Measurements from ENCODE around the gene STK32C. TPM values are rescaled to one million over a fixed set of nuclear protein-coding genes. Genes with fewer than 3 reads are reported as not detected.

Gene STK32C
- total and polyA plus RNA-seq, 10 of the 15 experiments (the other 5 are each of a cell fraction or from before 2014, with no cell fraction given): 1.5 to 18.1 (median 6.4) TPM

DNA sequence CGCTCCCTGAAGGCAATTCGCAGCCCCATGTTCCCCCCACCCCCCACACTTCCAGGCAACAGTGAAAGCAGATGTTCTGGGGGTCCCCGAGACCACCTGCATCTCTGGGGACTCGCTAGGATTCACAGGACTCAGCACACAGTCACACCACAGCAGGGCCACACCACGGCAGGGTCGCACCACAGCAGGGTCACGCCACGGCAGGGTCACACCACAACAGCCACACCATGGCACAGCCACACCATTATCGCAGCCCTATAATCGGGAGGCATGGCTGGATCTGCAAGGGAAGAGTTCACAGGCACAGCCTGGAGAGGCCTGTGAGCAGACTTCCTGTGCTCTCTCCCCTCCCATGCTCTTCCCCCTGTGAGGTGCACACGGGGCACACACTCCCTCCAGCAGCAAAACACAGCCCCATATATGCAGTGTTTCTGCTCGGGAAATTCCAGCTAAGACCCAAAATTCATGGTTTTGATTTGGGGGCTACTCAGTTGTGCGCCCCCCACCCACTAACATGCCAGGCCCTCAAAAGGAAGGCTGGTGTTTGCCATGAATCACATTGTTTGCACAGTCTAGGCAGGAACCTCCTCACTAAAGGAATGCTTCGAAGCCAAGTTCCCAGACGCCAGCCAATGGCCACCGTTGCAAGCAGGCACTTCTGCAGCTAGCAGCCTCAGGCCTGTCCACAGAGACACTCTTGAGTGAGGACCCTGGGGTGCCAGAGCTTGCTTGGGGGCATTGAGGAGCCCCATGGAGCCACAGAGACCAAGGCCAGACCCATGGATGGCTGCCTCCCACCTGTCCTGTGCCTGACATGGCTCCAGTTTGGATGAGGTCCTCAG, 128.0 kb downstream of the STK32C start (continued):
- TF ChIP-seq HDGF (IDR thresholded peaks at IDR 0.05) (no peak), STAT3 (IDR thresholded peaks at IDR 0.05; ENCODE audit: low read depth, low read length) (no peak), ZNF24 (IDR thresholded peaks at IDR 0.05) (no peak), NFXL1 (IDR thresholded peaks at IDR 0.05; ENCODE audit: borderline replicate concordance) (no peak), HCFC1 (IDR thresholded peaks at IDR 0.05; ENCODE audit: low read length) (no peak), JUNB (IDR thresholded peaks at IDR 0.05) (no peak)
- TF ChIP-seq, protein P1, sequence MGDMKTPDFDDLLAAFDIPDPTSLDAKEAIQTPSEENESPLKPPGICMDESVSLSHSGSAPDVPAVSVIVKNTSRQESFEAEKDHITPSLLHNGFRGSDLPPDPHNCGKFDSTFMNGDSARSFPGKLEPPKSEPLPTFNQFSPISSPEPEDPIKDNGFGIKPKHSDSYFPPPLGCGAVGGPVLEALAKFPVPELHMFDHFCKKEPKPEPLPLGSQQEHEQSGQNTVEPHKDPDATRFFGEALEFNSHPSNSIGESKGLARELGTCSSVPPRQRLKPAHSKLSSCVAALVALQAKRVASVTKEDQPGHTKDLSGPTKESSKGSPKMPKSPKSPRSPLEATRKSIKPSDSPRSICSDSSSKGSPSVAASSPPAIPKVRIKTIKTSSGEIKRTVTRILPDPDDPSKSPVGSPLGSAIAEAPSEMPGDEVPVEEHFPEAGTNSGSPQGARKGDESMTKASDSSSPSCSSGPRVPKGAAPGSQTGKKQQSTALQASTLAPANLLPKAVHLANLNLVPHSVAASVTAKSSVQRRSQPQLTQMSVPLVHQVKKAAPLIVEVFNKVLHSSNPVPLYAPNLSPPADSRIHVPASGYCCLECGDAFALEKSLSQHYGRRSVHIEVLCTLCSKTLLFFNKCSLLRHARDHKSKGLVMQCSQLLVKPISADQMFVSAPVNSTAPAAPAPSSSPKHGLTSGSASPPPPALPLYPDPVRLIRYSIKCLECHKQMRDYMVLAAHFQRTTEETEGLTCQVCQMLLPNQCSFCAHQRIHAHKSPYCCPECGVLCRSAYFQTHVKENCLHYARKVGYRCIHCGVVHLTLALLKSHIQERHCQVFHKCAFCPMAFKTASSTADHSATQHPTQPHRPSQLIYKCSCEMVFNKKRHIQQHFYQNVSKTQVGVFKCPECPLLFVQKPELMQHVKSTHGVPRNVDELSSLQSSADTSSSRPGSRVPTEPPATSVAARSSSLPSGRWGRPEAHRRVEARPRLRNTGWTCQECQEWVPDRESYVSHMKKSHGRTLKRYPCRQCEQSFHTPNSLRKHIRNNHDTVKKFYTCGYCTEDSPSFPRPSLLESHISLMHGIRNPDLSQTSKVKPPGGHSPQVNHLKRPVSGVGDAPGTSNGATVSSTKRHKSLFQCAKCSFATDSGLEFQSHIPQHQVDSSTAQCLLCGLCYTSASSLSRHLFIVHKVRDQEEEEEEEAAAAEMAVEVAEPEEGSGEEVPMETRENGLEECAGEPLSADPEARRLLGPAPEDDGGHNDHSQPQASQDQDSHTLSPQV (IDR thresholded peaks at IDR 0.05): no peak
- TF ChIP-seq, protein P2, sequence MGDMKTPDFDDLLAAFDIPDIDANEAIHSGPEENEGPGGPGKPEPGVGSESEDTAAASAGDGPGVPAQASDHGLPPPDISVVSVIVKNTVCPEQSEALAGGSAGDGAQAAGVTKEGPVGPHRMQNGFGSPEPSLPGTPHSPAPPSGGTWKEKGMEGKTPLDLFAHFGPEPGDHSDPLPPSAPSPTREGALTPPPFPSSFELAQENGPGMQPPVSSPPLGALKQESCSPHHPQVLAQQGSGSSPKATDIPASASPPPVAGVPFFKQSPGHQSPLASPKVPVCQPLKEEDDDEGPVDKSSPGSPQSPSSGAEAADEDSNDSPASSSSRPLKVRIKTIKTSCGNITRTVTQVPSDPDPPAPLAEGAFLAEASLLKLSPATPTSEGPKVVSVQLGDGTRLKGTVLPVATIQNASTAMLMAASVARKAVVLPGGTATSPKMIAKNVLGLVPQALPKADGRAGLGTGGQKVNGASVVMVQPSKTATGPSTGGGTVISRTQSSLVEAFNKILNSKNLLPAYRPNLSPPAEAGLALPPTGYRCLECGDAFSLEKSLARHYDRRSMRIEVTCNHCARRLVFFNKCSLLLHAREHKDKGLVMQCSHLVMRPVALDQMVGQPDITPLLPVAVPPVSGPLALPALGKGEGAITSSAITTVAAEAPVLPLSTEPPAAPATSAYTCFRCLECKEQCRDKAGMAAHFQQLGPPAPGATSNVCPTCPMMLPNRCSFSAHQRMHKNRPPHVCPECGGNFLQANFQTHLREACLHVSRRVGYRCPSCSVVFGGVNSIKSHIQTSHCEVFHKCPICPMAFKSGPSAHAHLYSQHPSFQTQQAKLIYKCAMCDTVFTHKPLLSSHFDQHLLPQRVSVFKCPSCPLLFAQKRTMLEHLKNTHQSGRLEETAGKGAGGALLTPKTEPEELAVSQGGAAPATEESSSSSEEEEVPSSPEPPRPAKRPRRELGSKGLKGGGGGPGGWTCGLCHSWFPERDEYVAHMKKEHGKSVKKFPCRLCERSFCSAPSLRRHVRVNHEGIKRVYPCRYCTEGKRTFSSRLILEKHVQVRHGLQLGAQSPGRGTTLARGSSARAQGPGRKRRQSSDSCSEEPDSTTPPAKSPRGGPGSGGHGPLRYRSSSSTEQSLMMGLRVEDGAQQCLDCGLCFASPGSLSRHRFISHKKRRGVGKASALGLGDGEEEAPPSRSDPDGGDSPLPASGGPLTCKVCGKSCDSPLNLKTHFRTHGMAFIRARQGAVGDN (IDR thresholded peaks at IDR 0.05): no peak

Data from GM12878 (cell line).